Mesenchymal stem cell (in vitro differentiated cells and primary cell): ENCODE results near the gene ARHGAP24.

Experiments
- DNase-seq: peaks from one replicate; pipeline ENCODE4 v3.0.0-alpha.2; 2013
- H2AFZ ChIP-seq: one replicate; pipeline ENCODE4 v1.6.1; 2013; ENCODE audit warnings: low read depth, mild to moderate bottlenecking, control low read depth, inconsistent platforms, low read length, moderate library complexity
- H2AK5ac ChIP-seq: 2 replicates; pipeline ENCODE4 v1.6.1; 2013; ENCODE audit warnings: low read length, moderate library complexity, mild to moderate bottlenecking, inconsistent platforms; ENCODE audit not compliant: severe bottlenecking
- H2BK120ac ChIP-seq: one replicate; pipeline ENCODE4 v1.6.1; 2013; ENCODE audit warnings: low read depth, mild to moderate bottlenecking, inconsistent platforms, low read length, moderate library complexity
- H2BK12ac ChIP-seq, 2 experiments: one replicate each; pipeline ENCODE4 v1.6.1; 2013; ENCODE audit warnings: inconsistent platforms in 2 of 2, low read length in 2 of 2, mild to moderate bottlenecking in 2 of 2, moderate library complexity in 2 of 2, control low read depth in 1 of 2
- H2BK15ac ChIP-seq: one replicate; pipeline ENCODE4 v1.6.1; 2013; ENCODE audit warnings: mild to moderate bottlenecking, low read depth, inconsistent platforms; ENCODE audit not compliant: poor library complexity, severe bottlenecking
- H2BK5ac ChIP-seq: 2 replicates; pipeline ENCODE4 v1.6.1; 2013; ENCODE audit warnings: low read depth, mild to moderate bottlenecking, low read length, control low read depth, inconsistent platforms; ENCODE audit not compliant: poor library complexity, severe bottlenecking
- H3K14ac ChIP-seq, 2 experiments: one replicate each; pipeline ENCODE4 v1.6.1; 2013; ENCODE audit warnings: inconsistent platforms in 2 of 2, low read length in 2 of 2, control low read depth in 1 of 2, mild to moderate bottlenecking in 1 of 2, moderate library complexity in 1 of 2
- H3K18ac ChIP-seq, 2 experiments: one replicate each; pipeline ENCODE4 v1.6.1; 2013; ENCODE audit warnings: inconsistent platforms in 2 of 2, low read length in 2 of 2, control low read depth in 1 of 2, low read depth in 1 of 2, mild to moderate bottlenecking in 1 of 2
- H3K23ac ChIP-seq, 2 experiments: one replicate each; pipeline ENCODE4 v1.6.1; 2013; ENCODE audit warnings: inconsistent platforms in 2 of 2, low read length in 2 of 2, mild to moderate bottlenecking in 2 of 2, moderate library complexity in 2 of 2, control low read depth in 1 of 2
- H3K27ac ChIP-seq: 2 replicates; pipeline ENCODE4 v1.5.1; 2013; ENCODE audit warnings: mild to moderate bottlenecking, moderate library complexity, low read length, control low read depth, inconsistent platforms; ENCODE audit not compliant: poor library complexity, severe bottlenecking
- H3K27me3 ChIP-seq, 2 experiments: 2 replicates each; pipeline versions ENCODE4 v1.6.1 to v1.7.0; 2013; ENCODE audit warnings: low read length in 2 of 2, mild to moderate bottlenecking in 2 of 2, moderate library complexity in 2 of 2, control low read depth in 1 of 2, inconsistent platforms in 1 of 2; ENCODE audit not compliant: control insufficient read depth in 1 of 2, insufficient read depth in 1 of 2
- H3K36me3 ChIP-seq, 2 experiments: 2 replicates each; pipeline versions ENCODE4 v1.6.1 to v1.7.0; 2013; ENCODE audit warnings: low read length in 2 of 2, control low read depth in 1 of 2, inconsistent platforms in 1 of 2, low read depth in 1 of 2, mild to moderate bottlenecking in 1 of 2; ENCODE audit not compliant: insufficient read depth in 2 of 2, control insufficient read depth in 1 of 2
- H3K4ac ChIP-seq, 2 experiments: one replicate each; pipeline ENCODE4 v1.6.1; 2013; ENCODE audit warnings: inconsistent platforms in 2 of 2, low read length in 2 of 2, mild to moderate bottlenecking in 2 of 2, moderate library complexity in 2 of 2, control low read depth in 1 of 2, low read depth in 1 of 2
- H3K4me1 ChIP-seq: 2 replicates; pipeline ENCODE4 v1.6.1; 2013; ENCODE audit warnings: low read depth, low read length, control low read depth; ENCODE audit not compliant: control insufficient read depth, insufficient read depth
- H3K4me2 ChIP-seq: 2 replicates; pipeline ENCODE4 v1.6.1; 2013; ENCODE audit warnings: low read length, mild to moderate bottlenecking, inconsistent platforms; ENCODE audit not compliant: poor library complexity, severe bottlenecking
- H3K4me3 ChIP-seq, 2 experiments: 2 replicates each; pipeline versions ENCODE4 v1.5.1 to v1.7.0; 2013; ENCODE audit warnings: low read length in 2 of 2, mild to moderate bottlenecking in 2 of 2, control low read depth in 1 of 2, low read depth in 1 of 2; ENCODE audit not compliant: insufficient read depth in 1 of 2
- H3K79me1 ChIP-seq: replicated peaks from 2 replicates; pipeline ENCODE4 v1.6.1; 2013; ENCODE audit warnings: mild to moderate bottlenecking, control low read depth, low read length, inconsistent platforms; ENCODE audit not compliant: poor library complexity, severe bottlenecking
- H3K9ac ChIP-seq: 2 replicates; pipeline ENCODE4 v1.7.0; 2013; ENCODE audit warnings: mild to moderate bottlenecking, low read length, moderate library complexity
- H3K9me3 ChIP-seq: 2 replicates; pipeline ENCODE4 v1.7.0; 2013; ENCODE audit warnings: mild to moderate bottlenecking, low read length; ENCODE audit not compliant: control insufficient read depth
- H4K8ac ChIP-seq: one replicate; pipeline ENCODE4 v1.6.1; 2013; ENCODE audit warnings: inconsistent platforms, mild to moderate bottlenecking, low read length, moderate library complexity
- H4K91ac ChIP-seq: one replicate; pipeline ENCODE4 v1.6.1; 2013; ENCODE audit warnings: mild to moderate bottlenecking, low read length, inconsistent platforms
- WGBS: methylation state at CpG from one replicate; pipeline ENCODE4 v1.1.7; 2013; ENCODE audit warnings: mixed read lengths; 5-methylcytosine and 5-hydroxymethylcytosine counted together

Gene ARHGAP24

GRCh38 chr4:85696661-85697060 is 221.7 kb downstream of the ARHGAP24 start:
- no peak overlapping the region for H4K8ac ChIP-seq
- H3K9me3 ChIP-seq = no peaks in the 10 kb centered on the region
- no peak overlapping the region for H2BK120ac ChIP-seq
- DNase-seq = no peak
- H3K14ac ChIP-seq = no peak overlapping the region
- H4K91ac ChIP-seq = no peak overlapping the region
- H3K4me1 ChIP-seq = no peaks in the 10 kb centered on the region
- WGBS = 100% methylated on average over 2 of the region's 2 CpGs
- no peak overlapping the region for H3K9ac ChIP-seq
- no peak overlapping the region for H2BK5ac ChIP-seq
- H2AFZ ChIP-seq = no peak overlapping the region
- H3K27me3 ChIP-seq = no peaks in the 10 kb centered on the region
- H2AK5ac ChIP-seq = no peak overlapping the region
- no peak overlapping the region for H3K27ac ChIP-seq
- H3K18ac ChIP-seq = no peak overlapping the region
- peaks cover 0 to 2% of the 10 kb centered on the region in 2 experiments for H3K36me3 ChIP-seq
- H3K4ac ChIP-seq = no peak overlapping the region
- H2BK12ac ChIP-seq = no peak overlapping the region
- no peak overlapping the region for H3K23ac ChIP-seq
- no peak overlapping the region for H3K4me3 ChIP-seq
- no peaks in the 10 kb centered on the region for H3K79me1 ChIP-seq
- H3K4me2 ChIP-seq = no peak overlapping the region
- no peak overlapping the region for H2BK15ac ChIP-seq

- Histone ChIP-seq H4K91ac (no peak overlapping the region), H2BK120ac (no peak overlapping the region), H3K9ac (no peak overlapping the region), H2AK5ac (no peak overlapping the region), H3K4me1 (no peaks in the 10 kb centered on the region), H3K23ac (no peak overlapping the region), H3K4ac (no peak overlapping the region), H3K14ac (no peak overlapping the region), H4K8ac (no peak overlapping the region), H3K27me3 (no peaks in the 10 kb centered on the region), H3K4me3 (no peak overlapping the region), H3K9me3 (no peaks in the 10 kb centered on the region), H2BK5ac (no peak overlapping the region), H3K79me1 (no peaks in the 10 kb centered on the region), H2BK15ac (no peak overlapping the region), H2AFZ (no peak overlapping the region), H3K27ac (no peak overlapping the region), H3K18ac (no peak overlapping the region), H3K36me3 (peaks cover 0 to 2% of the 10 kb centered on the region in 2 experiments), H2BK12ac (no peak overlapping the region), H3K4me2 (no peak overlapping the region)
- no peak for DNase-seq
These were observed 222.9 kb downstream of the ARHGAP24 start for GRCh38 chr4:85697854-85698253.

GRCh38 chr4:85700362-85700761 is 225.4 kb downstream of the ARHGAP24 start:
- H3K36me3 ChIP-seq = no peaks in the 10 kb centered on the region
- H3K4me1 ChIP-seq = no peaks in the 10 kb centered on the region
- H2BK120ac ChIP-seq = no peak overlapping the region
- no peak overlapping the region for H2BK15ac ChIP-seq
- DNase-seq = no peak
- H2AK5ac ChIP-seq = no peak overlapping the region
- no peak overlapping the region for H3K27ac ChIP-seq
- H3K9ac ChIP-seq = no peak overlapping the region
- no peak overlapping the region for H3K4me2 ChIP-seq
- WGBS = 93% methylated on average over 2 of the region's 3 CpGs
- no peak overlapping the region for H3K14ac ChIP-seq
- H3K4me3 ChIP-seq = no peak overlapping the region
- no peaks in the 10 kb centered on the region for H3K79me1 ChIP-seq
- no peak overlapping the region for H2BK5ac ChIP-seq
- H3K9me3 ChIP-seq = no peaks in the 10 kb centered on the region
- no peak overlapping the region for H3K4ac ChIP-seq
- H3K27me3 ChIP-seq = no peaks in the 10 kb centered on the region
- no peak overlapping the region for H3K23ac ChIP-seq
- H3K18ac ChIP-seq = no peak overlapping the region
- H2AFZ ChIP-seq = no peak overlapping the region
- H4K91ac ChIP-seq = no peak overlapping the region
- no peak overlapping the region for H4K8ac ChIP-seq
- no peak overlapping the region for H2BK12ac ChIP-seq

- Histone ChIP-seq H3K4me2 (no peak overlapping the region), H4K8ac (no peak overlapping the region), H3K4me1 (no peaks in the 10 kb centered on the region), H3K27ac (no peak overlapping the region), H3K18ac (no peak overlapping the region), H3K4ac (no peak overlapping the region), H3K36me3 (no peaks in the 10 kb centered on the region), H2BK5ac (no peak overlapping the region), H3K79me1 (no peaks in the 10 kb centered on the region), H3K23ac (no peak overlapping the region), H2BK15ac (no peak overlapping the region), H2AK5ac (no peak overlapping the region), H2AFZ (no peak overlapping the region), H4K91ac (no peak overlapping the region), H2BK120ac (no peak overlapping the region), H3K9ac (no peak overlapping the region), H3K4me3 (no peak overlapping the region), H3K27me3 (no peaks in the 10 kb centered on the region), H3K9me3 (no peaks in the 10 kb centered on the region), H3K14ac (no peak overlapping the region), H2BK12ac (no peak overlapping the region)
- no CpG with 5 or more reads among the region's 1 CpG for WGBS
- no peak for DNase-seq
These were observed 226.9 kb downstream of the ARHGAP24 start for GRCh38 chr4:85701861-85702321.
